Ectodermal cell (in vitro differentiated cells): ENCODE results near the gene TMEM100.

Experiments
- H3K27ac ChIP-seq: 2 replicates; pipeline ENCODE4 v1.7.0; 2013; ENCODE audit warnings: mild to moderate bottlenecking, low read depth, low read length; ENCODE audit not compliant: insufficient read depth, poor library complexity, severe bottlenecking
- H3K27me3 ChIP-seq: 2 replicates; pipeline ENCODE4 v1.7.0; 2013; ENCODE audit warnings: mild to moderate bottlenecking, low read length; ENCODE audit not compliant: insufficient read depth, control insufficient read depth, poor library complexity, severe bottlenecking
- H3K36me3 ChIP-seq: one replicate; pipeline ENCODE4 v1.7.0; 2013; ENCODE audit warnings: low read length; ENCODE audit not compliant: control insufficient read depth, insufficient read depth
- H3K4me1 ChIP-seq: one replicate; pipeline ENCODE4 v1.7.0; 2013; ENCODE audit warnings: low read length; ENCODE audit not compliant: control insufficient read depth, insufficient read depth
- H3K4me3 ChIP-seq: 2 replicates; pipeline ENCODE4 v1.7.0; 2013; ENCODE audit warnings: low read depth, low read length, control low read depth; ENCODE audit not compliant: insufficient read depth
- H3K9me3 ChIP-seq: 2 replicates; pipeline ENCODE4 v1.7.0; 2013; ENCODE audit warnings: mild to moderate bottlenecking, low read length, moderate library complexity; ENCODE audit not compliant: control insufficient read depth
- WGBS, 2 experiments: methylation state at CpG; one replicate each; pipeline ENCODE4 v1.1.7; 2013; ENCODE audit warnings: missing lambda C conversion rate in 2 of 2; 5-methylcytosine and 5-hydroxymethylcytosine counted together

Gene TMEM100

GRCh38 chr17:55705847-55706246 lies 16.8 kb downstream of the TMEM100 start:
- peaks cover 7% of the 10 kb centered on the region for H3K4me1 ChIP-seq
- no peaks in the 10 kb centered on the region for H3K9me3 ChIP-seq
- H3K4me3 ChIP-seq, result no peak overlapping the region
- H3K27ac ChIP-seq, result no peak overlapping the region
- H3K27me3 ChIP-seq, result no peaks in the 10 kb centered on the region
- no peaks in the 10 kb centered on the region for H3K36me3 ChIP-seq

DNA sequence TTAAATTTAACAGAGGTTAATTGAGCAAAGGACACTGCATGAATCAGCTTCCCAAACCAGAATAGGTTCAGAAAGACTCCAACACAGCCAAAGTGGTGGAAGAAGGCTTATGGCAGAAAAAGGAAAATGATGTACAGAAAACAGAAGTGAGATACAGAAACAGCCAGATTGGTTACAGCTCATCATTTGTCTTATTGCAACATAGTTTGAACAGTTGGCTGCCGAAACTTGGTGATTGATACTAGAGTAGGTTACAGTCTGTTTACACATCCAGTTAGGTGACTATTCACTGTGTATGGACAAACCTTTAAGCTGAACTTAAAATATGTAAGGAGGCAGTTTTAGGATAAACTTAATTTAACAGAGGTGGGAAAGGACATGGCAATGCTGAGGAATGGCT lies 18.3 kb downstream of the TMEM100 start:
- H3K4me1 ChIP-seq, result peaks cover 8% of the 10 kb centered on the region
- H3K27ac ChIP-seq, result no peak overlapping the region
- no peaks in the 10 kb centered on the region for H3K27me3 ChIP-seq
- WGBS, 2 experiments, result 89 to 100% methylated on average over 1 of the region's 1 CpG
- no peaks in the 10 kb centered on the region for H3K9me3 ChIP-seq
- H3K4me3 ChIP-seq, result no peak overlapping the region
- H3K36me3 ChIP-seq, result no peaks in the 10 kb centered on the region

- Histone ChIP-seq H3K27me3 (no peaks in the 10 kb centered on the region), H3K36me3 (no peaks in the 10 kb centered on the region), H3K4me1 (peaks cover 6% of the 10 kb centered on the region), H3K27ac (no peak overlapping the region), H3K4me3 (no peak overlapping the region), H3K9me3 (no peaks in the 10 kb centered on the region)
- WGBS, 2 experiments, result 93 to 94% methylated on average over 7 of the region's 7 CpGs
Observed at GRCh38 chr17:55702150-55702549, 20.5 kb downstream of the TMEM100 start.

- WGBS, 2 experiments, result 80 to 82% methylated on average over 8 of the region's 8 CpGs
- Histone ChIP-seq H3K9me3 (no peaks in the 10 kb centered on the region), H3K4me3 (no peak overlapping the region), H3K36me3 (no peaks in the 10 kb centered on the region), H3K27me3 (no peaks in the 10 kb centered on the region), H3K27ac (peak overlapping the region; percentile 27), H3K4me1 (peaks cover 6% of the 10 kb centered on the region)
Observed at GRCh38 chr17:55699181-55699860, 23.3 kb downstream of the TMEM100 start.

- H3K9me3 ChIP-seq, result no peaks in the 10 kb centered on the region
- no peak overlapping the region for H3K4me3 ChIP-seq
- no peaks in the 10 kb centered on the region for H3K36me3 ChIP-seq
- no peaks in the 10 kb centered on the region for H3K27me3 ChIP-seq
- peaks cover 5% of the 10 kb centered on the region for H3K4me1 ChIP-seq
- WGBS, 2 experiments, result 66 to 74% methylated on average over 5 of the region's 5 CpGs
- H3K27ac ChIP-seq, result no peak overlapping the region
Observed at GRCh38 chr17:55694286-55694910, 28.3 kb downstream of the TMEM100 start.

DNA sequence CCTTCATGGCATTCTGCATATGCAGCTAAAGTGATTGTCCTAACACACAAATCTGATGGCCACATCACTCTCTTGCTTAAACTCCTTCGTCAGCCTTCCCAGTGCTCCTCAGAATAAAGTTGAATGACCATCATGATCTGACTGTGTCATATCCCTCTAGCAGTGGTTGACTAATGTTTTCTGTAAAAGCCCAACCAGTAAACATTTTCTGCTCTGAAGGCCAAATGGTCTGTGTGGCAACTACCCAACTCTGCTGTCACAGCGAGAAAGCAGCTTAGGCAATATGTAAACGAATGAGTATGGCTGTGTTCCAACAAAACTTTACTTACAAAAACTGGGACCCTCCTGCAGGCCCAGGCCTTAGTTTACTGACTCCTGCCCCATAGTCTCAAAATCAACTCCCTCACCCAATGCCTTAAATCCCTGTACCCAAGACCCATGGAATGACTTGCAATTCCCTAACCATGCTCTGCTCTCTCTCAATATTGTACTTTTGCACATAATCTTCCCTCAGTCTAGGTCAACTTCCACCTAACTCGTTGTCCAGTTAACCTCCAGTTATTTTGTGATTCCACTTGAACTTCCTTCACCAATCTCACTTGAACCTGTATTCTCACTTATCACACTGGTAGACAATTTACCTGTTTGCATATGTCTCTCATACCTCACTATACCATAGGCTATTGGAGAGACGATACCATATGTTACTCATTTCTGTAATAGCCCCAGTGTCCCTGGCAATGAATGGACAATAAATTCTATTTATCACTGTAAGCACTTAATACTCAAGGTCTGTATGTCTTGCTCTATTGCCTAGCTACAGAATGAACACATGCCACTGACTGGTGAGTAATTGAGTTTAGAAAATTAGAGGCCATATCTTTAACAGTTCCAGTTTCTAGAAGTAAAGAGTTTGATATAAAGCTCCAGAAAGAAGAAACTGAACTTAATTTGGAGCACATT lies 29.1 kb downstream of the TMEM100 start:
- Histone ChIP-seq H3K9me3 (no peaks in the 10 kb centered on the region), H3K27me3 (no peaks in the 10 kb centered on the region), H3K4me1 (no peaks in the 10 kb centered on the region), H3K4me3 (no peak overlapping the region), H3K27ac (no peak overlapping the region), H3K36me3 (no peaks in the 10 kb centered on the region)
- WGBS, 2 experiments, result 87 to 95% methylated on average over 5 of the region's 5 CpGs

GRCh38 chr17:55692276-55692675 lies 30.4 kb downstream of the TMEM100 start:
- Histone ChIP-seq H3K4me3 (no peak overlapping the region), H3K36me3 (no peaks in the 10 kb centered on the region), H3K27ac (no peak overlapping the region), H3K4me1 (no peaks in the 10 kb centered on the region), H3K9me3 (no peaks in the 10 kb centered on the region), H3K27me3 (no peaks in the 10 kb centered on the region)
- WGBS, 2 experiments, result 89 to 95% methylated on average over 2 of the region's 2 CpGs

GRCh38 chr17:55691666-55692065 lies 31.0 kb downstream of the TMEM100 start:
- no peak overlapping the region for H3K27ac ChIP-seq
- H3K36me3 ChIP-seq, result no peaks in the 10 kb centered on the region
- no peak overlapping the region for H3K4me3 ChIP-seq
- no peaks in the 10 kb centered on the region for H3K4me1 ChIP-seq
- no peaks in the 10 kb centered on the region for H3K27me3 ChIP-seq
- H3K9me3 ChIP-seq, result no peaks in the 10 kb centered on the region

DNA sequence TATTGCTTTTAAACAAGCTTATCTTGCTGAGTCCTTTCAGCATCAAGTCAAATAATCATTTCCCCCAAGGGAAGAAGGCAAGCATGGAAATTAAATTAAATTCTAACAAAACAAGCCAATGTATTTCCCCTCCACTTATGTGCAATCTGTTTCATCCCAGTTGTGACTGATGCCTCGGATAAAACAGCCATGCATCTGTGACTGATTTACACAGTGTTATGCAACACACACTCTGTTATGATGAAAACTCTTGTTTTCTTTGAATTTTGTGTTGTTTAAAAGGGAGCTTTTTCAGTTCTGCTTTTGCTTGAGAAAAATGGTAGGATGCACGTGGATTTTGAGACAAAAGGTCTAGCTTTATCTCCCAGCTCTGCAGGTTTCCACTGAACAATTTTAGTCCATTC lies 32.6 kb downstream of the TMEM100 start:
- Histone ChIP-seq H3K27ac (no peak overlapping the region), H3K9me3 (no peaks in the 10 kb centered on the region), H3K4me3 (no peak overlapping the region), H3K4me1 (no peaks in the 10 kb centered on the region), H3K36me3 (no peaks in the 10 kb centered on the region), H3K27me3 (no peaks in the 10 kb centered on the region)
- 86 to 88% methylated on average over 2 of the region's 2 CpGs for WGBS, 2 experiments

DNA sequence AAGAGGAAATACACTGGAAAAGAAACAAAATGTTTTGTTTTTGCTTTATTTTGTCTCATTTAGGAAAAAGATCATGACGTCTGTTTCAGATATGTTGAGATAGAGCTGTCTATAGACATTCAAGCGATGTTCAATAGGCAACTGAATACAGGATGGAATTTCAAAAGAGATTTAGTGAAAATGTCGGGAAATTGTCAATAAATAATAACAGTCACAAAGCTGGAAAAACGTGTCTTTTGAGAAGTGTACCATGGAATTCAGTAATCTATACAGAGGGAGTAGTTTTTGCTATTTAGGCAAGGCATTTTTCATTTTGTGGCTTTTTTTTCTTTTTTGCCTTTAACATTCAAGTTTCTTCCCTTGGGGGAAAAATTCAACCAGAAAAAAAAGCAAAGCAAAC lies 33.0 kb downstream of the TMEM100 start:
- no peaks in the 10 kb centered on the region for H3K9me3 ChIP-seq
- H3K27me3 ChIP-seq, result no peaks in the 10 kb centered on the region
- H3K36me3 ChIP-seq, result no peaks in the 10 kb centered on the region
- H3K27ac ChIP-seq, result no peak overlapping the region
- H3K4me1 ChIP-seq, result no peaks in the 10 kb centered on the region
- 93 to 98% methylated on average over 4 of the region's 4 CpGs for WGBS, 2 experiments
- H3K4me3 ChIP-seq, result no peak overlapping the region
